Nephron progenitor cell (in vitro differentiated cells): ENCODE measurements around the gene HBG2.

Experiments
- DNase-seq: peaks from one replicate; pipeline ENCODE4 v3.0.0; 2021
- H3K27ac Mint-ChIP-seq: 2 replicates; pipeline ENCODE4 v1.8.0; 2021; ENCODE audit warnings: mild to moderate bottlenecking, moderate library complexity, mixed read lengths
- H3K27me3 Mint-ChIP-seq: 2 replicates; pipeline ENCODE4 v1.8.0; 2021; ENCODE audit warnings: mild to moderate bottlenecking, low read depth, mixed read lengths; ENCODE audit not compliant: poor library complexity
- H3K36me3 Mint-ChIP-seq: 2 replicates; pipeline ENCODE4 v1.8.0; 2021; ENCODE audit warnings: low read depth, mixed read lengths
- H3K4me1 Mint-ChIP-seq: 2 replicates; pipeline ENCODE4 v1.8.0; 2021; ENCODE audit warnings: mixed read lengths
- H3K4me3 Mint-ChIP-seq: 2 replicates; pipeline ENCODE4 v1.8.0; 2021; ENCODE audit warnings: mild to moderate bottlenecking, moderate library complexity, mixed read lengths
- H3K9me3 Mint-ChIP-seq: 2 replicates; pipeline ENCODE4 v1.8.0; 2021; ENCODE audit warnings: mild to moderate bottlenecking, moderate library complexity, mixed read lengths
- TF ChIP-seq, protein P1 (sequence below): fragments of 200-600 bp; sonication (generic); IDR thresholded peaks from 2 replicates; pipeline ENCODE4 v1.5.0; 2021; ENCODE audit warnings: antibody characterized with exemption

The HBG2 gene

DNA sequence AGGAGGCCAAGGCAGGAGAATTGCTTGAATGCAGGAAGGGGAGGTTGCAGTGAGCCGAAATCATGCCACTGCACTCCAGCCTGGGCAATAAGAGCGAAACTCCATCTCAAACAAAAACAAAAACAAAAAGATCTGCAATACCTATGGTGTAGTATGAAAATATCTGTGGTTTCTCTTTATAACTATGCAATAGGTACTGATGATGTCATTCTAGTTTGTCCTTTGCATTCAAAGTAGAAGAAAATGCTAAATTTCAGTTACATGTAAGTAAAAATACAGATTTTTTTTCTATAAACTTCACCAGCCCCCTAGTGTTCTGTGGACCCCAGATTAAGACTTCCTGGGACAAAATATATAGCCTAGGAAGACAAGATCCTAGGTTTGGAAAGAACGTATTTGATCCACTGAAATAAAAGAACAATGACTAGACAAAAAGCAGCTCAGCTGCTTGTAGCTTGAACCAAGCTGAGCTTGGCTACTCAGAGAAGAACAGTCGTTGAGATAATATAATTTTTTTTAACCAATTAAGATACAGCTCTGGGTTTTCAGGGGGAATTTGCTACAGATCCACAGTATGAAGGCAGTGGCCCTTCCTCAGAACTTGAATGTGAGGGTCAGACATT, 17.9 kb upstream of the HBG2 start:
- Mint-ChIP-seq H3K27me3 (peaks cover 3% of the 10 kb centered on the region), H3K27ac (no peak overlapping the region), H3K4me3 (no peak overlapping the region), H3K9me3 (no peaks in the 10 kb centered on the region), H3K36me3 (no peaks in the 10 kb centered on the region), H3K4me1 (peaks cover 19% of the 10 kb centered on the region)
- TF ChIP-seq, protein P1, sequence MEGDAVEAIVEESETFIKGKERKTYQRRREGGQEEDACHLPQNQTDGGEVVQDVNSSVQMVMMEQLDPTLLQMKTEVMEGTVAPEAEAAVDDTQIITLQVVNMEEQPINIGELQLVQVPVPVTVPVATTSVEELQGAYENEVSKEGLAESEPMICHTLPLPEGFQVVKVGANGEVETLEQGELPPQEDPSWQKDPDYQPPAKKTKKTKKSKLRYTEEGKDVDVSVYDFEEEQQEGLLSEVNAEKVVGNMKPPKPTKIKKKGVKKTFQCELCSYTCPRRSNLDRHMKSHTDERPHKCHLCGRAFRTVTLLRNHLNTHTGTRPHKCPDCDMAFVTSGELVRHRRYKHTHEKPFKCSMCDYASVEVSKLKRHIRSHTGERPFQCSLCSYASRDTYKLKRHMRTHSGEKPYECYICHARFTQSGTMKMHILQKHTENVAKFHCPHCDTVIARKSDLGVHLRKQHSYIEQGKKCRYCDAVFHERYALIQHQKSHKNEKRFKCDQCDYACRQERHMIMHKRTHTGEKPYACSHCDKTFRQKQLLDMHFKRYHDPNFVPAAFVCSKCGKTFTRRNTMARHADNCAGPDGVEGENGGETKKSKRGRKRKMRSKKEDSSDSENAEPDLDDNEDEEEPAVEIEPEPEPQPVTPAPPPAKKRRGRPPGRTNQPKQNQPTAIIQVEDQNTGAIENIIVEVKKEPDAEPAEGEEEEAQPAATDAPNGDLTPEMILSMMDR = no peak
- no peak for DNase-seq

DNA sequence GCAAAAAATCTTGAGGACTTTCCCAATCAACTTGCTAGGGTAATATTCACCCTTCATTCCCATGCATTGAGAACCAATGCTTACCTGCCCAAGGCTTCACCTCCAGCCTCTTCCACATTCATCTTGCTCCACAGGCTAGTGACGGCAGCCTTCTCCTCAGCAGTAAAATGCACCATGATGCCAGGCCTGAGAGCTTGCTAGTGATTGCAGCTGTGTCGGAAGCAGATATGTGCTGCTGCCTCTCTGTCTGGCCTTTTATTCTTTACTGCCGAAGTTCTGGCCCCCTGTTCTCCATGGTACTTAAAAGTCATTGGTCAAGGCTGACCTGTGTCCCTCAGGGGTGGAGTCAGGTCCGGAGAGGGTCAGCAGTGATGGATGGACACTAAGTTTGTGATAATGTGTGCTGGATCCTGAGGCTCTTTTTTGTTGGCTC, 15.2 kb upstream of the HBG2 start, which contains the start of gene HBE1:
TSS of gene HBE1 (minus strand) at position 231 of the 433 bp plus-strand sequence. CDS start at position 176, 55 bp downstream.
- H3K4me1 Mint-ChIP-seq = peaks cover 19% of the 10 kb centered on the region
- TF ChIP-seq, protein P1 = no peak
- DNase-seq = peak; percentile 4
- H3K27me3 Mint-ChIP-seq = peaks cover 3% of the 10 kb centered on the region
- H3K27ac Mint-ChIP-seq = peak within 1 kb of the TSS; percentile 25
- H3K36me3 Mint-ChIP-seq = no peaks in the 10 kb centered on the region
- H3K9me3 Mint-ChIP-seq = no peaks in the 10 kb centered on the region
- peak within 1 kb of the TSS; percentile 12 for H3K4me3 Mint-ChIP-seq

DNA sequence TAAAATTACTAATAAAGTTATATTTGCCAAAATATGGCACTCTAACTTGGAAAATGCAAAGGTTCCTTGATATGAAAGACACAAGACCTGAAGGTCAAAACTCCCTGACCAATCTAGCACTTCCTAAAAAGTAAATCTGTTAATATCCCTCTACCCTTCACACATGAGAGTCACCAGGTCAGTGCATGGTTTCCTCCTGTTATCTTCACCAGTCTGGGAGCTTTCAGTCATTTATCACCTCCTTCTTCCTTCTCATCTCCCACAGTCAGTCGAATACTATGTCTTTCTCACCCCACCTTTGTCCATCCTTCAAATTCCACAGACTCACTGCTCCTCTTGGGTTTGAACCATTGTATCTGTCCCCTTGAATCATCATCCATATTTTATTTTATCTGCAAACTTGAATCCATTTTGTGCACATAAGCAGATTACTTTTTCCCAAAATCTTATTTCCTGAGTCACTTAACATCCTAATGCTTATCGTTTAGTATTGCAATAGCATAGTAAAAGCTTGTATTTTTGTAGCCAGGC, 12.5 kb upstream of the HBG2 start:
- Mint-ChIP-seq H3K4me3 (no peak overlapping the region), H3K4me1 (peaks cover 19% of the 10 kb centered on the region), H3K36me3 (no peaks in the 10 kb centered on the region), H3K9me3 (peaks cover 5% of the 10 kb centered on the region), H3K27me3 (peaks cover 6% of the 10 kb centered on the region), H3K27ac (no peak overlapping the region)
- DNase-seq = no peak
- TF ChIP-seq, protein P1 = no peak

DNA sequence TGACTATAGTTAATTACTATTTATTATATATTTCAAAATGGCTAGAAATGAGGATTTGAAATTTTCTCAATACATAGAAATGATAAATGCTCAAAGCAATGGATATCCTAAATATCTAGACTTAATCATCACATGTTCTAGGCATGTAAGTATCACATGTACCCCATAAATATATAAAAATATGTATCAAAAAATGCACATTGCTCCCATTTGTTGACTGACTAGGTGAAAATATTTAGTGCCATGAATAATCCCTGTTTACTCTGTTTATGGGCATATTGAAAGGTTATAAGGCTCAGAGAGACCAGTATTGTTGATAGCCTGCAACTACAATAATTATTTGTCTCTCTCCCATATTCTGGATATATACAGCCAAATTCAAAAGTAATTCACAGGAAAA, 12.0 kb upstream of the HBG2 start:
- DNase-seq = no peak
- Mint-ChIP-seq H3K36me3 (no peaks in the 10 kb centered on the region), H3K4me1 (peaks cover 19% of the 10 kb centered on the region), H3K27ac (no peak overlapping the region), H3K9me3 (peaks cover 9% of the 10 kb centered on the region), H3K4me3 (no peak overlapping the region), H3K27me3 (peaks cover 6% of the 10 kb centered on the region)
- TF ChIP-seq, protein P1 = no peak

DNA sequence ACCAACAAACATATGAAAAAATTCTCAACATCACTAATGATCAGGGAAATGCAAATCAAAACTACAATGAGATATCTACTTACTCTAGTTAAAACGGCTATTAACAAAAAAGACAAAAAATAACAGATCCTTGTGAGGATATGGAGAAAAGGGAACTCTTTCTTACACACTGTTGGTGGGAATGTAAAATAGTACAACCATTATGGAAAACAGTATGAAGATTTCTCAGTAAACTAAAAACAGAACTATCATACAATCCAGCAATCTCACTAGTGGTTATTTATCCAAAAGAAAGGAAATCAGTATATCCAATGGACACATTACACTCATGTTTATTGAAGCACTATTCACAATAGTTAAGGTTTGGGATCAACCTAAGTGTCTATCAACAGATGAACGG, 11.3 kb upstream of the HBG2 start:
- Mint-ChIP-seq H3K4me3 (no peak overlapping the region), H3K27me3 (peaks cover 6% of the 10 kb centered on the region)
- TF ChIP-seq, protein P1 = no peak

More for the DNA sequence above, 11.3 kb upstream of the HBG2 start:
- peaks cover 16% of the 10 kb centered on the region for H3K9me3 Mint-ChIP-seq
- no peak overlapping the region for H3K27ac Mint-ChIP-seq
- no peak for DNase-seq
- no peaks in the 10 kb centered on the region for H3K36me3 Mint-ChIP-seq
- H3K4me1 Mint-ChIP-seq = peaks cover 19% of the 10 kb centered on the region
